ENCODE measurements around the gene MAP3K20.
"Not testable (repeated sequence)": the region's sequence is repeated elsewhere in the genome, so short reads cannot be mapped to it uniquely, and the experiment has no call there.

MAP3K20 gene

DNA sequence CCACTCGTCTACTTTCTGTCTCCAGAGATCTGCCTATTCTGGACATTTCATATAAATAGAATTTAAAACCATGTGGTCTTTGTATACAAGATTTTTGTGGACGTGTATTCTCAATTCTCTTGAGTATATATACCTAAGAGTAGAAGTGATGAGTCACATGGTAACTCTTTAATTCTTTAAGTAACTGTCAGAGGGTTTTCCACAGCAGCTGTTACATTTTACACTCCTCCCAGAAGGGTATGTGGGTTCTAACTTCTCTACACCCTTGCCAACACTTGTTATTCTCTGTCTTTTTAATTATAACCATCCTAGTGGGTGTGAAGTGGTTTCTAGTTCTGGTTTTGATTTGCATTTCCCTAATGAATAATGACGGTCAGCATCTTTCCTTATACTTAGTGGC is 70.9 kb downstream of the MAP3K20 start:
- H3K4me3 ChIP-seq (ENCODE audit: low read length) = no peak overlapping the region
- no peak for DNase-seq (ENCODE audit: low read depth, low spot score)

DNA sequence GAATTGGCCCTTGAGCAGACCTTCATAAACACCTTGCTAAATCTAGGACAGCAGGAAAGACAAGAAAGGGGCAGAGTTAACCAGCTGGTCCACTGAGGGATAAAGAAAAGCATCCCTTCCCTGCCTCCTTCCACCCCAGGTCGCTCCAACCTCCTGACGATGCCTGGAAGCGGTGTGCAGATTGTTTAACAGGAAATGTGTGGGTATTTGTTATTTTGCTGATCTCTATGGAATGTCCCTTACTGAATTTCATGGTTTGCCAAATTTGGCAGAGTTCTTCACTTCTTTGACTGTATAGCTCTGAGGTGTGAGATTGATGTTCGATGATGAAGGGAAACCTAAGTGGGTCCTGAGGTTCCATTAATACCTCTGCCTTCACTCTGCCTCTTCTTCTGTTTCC is 72.9 kb downstream of the MAP3K20 start:
- H3K4me3 ChIP-seq (ENCODE audit: low read length) = no peak overlapping the region
- DNase-seq (ENCODE audit: low read depth, low spot score) = no peak

DNA sequence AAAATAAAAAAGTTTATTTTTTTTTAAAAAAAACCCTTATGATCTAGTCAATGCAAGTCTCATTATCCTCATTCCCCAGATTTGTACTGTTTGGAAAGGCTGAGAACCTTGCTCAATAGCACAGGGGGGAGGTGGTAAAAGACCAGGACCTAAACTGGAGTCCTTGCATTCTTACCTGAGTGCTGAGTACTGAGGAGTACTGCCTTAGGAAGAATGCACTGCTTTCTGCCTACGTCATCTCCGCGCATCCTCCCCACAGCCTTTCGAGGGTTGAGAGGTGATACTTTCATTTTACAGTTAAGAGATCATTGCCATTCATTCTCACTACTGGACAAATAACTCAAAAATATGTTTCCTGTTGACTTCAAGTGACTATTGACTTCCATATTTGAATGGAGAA is 73.8 kb downstream of the MAP3K20 start:
- DNase-seq (ENCODE audit: low read depth, low spot score) = no peak
- no peak overlapping the region for H3K4me3 ChIP-seq (ENCODE audit: low read length)

GRCh38 chr2:173150087-173150486 is 74.4 kb downstream of the MAP3K20 start:
- no peak for DNase-seq (ENCODE audit: low read depth, low spot score)
- no peak overlapping the region for H3K4me3 ChIP-seq (ENCODE audit: low read length)

- DNase-seq (ENCODE audit: low read depth, low spot score) = no peak
- H3K4me3 ChIP-seq (ENCODE audit: low read length) = no peak overlapping the region
Observed at GRCh38 chr2:173150963-173151362, 75.3 kb downstream of the MAP3K20 start.

GRCh38 chr2:173151671-173152401 is 76.2 kb downstream of the MAP3K20 start:
- no peak overlapping the region for H3K4me3 ChIP-seq (ENCODE audit: low read length)
- DNase-seq (ENCODE audit: low read depth, low spot score) = no peak

DNA sequence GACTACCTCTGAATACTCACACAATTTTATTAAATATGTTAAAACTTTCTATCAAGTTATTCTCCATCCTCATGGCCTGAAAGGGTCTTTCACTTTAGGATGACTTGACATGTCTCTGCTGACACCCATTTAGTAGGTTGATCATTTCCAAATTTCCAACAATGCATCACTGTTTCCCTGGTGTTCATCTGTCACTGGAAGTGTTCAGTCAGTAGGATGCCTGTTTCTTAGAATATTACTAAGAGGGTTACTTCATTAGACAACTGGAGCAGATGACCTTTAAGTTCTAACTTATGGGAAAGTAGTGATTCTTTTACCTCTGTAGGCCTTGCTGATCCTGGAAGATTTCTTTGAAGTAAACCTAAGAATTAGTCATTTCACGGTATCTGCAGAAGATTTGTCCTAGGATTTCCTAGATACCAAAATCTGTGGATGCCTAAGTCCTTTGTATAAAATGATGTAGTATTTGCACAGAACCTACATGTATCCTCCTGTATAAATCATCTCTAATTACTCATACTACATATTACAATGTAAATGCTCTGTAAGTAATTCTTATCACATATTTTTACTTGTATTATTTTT is 77.7 kb downstream of the MAP3K20 start:
- no peak for DNase-seq (ENCODE audit: low read depth, low spot score)
- no peak overlapping the region for H3K4me3 ChIP-seq (ENCODE audit: low read length)

GRCh38 chr2:173157676-173158293 is 82.1 kb downstream of the MAP3K20 start:
- no peak for DNase-seq (ENCODE audit: low read depth, low spot score)

GRCh38 chr2:173159791-173160463 is 84.3 kb downstream of the MAP3K20 start:
- no peak overlapping the region for H3K4me3 ChIP-seq (ENCODE audit: low read length)
- no peak for DNase-seq (ENCODE audit: low read depth, low spot score)

More at GRCh38 chr2:173157676-173158293, 82.1 kb downstream of the MAP3K20 start:
- no peak overlapping the region for H3K4me3 ChIP-seq (ENCODE audit: low read length)

DNA sequence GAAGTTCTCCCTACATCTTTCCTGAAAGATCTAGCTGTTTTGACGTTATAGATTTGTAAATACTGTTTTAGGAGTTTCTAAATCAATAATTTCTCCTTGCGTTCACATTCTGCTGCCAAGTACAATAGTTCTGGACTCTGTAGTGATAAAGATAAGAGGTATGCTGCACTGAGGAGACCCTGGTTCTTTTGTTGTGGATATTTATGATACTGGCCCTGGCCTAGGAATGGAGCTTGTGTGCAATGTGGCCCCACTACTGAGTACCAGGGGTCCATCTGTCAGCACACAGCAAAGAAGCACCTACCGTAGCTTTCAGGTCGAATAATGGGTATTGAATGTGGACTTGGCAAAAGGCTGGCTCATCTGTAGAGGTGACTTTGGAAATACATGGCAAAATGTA is 85.0 kb downstream of the MAP3K20 start:
- no peak overlapping the region for H3K4me3 ChIP-seq (ENCODE audit: low read length)
- DNase-seq (ENCODE audit: low read depth, low spot score) = no peak

GRCh38 chr2:173161040-173161439 is 85.4 kb downstream of the MAP3K20 start:
- DNase-seq (ENCODE audit: low read depth, low spot score) = no peak
- H3K4me3 ChIP-seq (ENCODE audit: low read length) = no peak overlapping the region

DNA sequence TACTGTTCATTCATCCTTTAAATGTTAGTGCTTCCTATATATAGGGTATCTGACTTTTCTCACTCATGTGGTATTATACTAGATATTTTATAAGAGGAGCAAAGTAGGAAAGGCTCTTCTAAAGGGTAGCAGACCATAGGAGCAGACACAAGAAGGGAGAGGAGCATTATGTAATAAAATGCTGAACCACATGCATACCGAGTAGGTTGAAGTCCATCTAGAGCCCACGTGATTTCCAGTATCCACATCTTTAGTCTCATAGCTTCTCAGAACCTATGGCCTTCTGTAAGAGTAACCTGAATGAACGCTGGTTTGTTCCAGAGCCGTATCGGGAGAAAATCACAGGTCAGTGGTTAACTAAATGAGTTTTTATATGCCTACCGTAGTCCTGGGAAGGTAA is 85.9 kb downstream of the MAP3K20 start:
- no peak for DNase-seq (ENCODE audit: low read depth, low spot score)
- no peak overlapping the region for H3K4me3 ChIP-seq (ENCODE audit: low read length)

DNA sequence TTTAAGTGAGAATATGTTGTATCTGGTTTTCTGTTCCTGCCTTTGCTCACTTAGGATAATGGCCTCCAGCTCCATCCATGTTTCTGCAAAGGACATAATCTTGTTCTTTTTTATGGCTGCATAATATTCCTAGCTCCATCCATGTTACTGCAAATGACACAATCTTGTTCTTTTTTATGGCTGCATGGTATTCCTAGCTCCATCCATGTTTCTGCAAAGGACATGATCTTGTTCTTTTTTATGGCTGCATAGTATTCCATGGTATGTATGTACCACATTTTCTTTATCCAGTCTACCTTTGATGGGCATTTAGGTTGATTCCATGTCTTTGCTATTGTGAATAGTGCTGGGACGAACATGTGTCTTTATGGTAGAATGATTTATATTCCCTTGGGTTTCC is 87.7 kb downstream of the MAP3K20 start:
- DNase-seq (ENCODE audit: low read depth, low spot score); H3K4me3 ChIP-seq (ENCODE audit: low read length): not testable (repeated sequence)

GRCh38 chr2:173164396-173164795 is 88.8 kb downstream of the MAP3K20 start:
- DNase-seq (ENCODE audit: low read depth, low spot score) = no peak
- no peak overlapping the region for H3K4me3 ChIP-seq (ENCODE audit: low read length)

DNA sequence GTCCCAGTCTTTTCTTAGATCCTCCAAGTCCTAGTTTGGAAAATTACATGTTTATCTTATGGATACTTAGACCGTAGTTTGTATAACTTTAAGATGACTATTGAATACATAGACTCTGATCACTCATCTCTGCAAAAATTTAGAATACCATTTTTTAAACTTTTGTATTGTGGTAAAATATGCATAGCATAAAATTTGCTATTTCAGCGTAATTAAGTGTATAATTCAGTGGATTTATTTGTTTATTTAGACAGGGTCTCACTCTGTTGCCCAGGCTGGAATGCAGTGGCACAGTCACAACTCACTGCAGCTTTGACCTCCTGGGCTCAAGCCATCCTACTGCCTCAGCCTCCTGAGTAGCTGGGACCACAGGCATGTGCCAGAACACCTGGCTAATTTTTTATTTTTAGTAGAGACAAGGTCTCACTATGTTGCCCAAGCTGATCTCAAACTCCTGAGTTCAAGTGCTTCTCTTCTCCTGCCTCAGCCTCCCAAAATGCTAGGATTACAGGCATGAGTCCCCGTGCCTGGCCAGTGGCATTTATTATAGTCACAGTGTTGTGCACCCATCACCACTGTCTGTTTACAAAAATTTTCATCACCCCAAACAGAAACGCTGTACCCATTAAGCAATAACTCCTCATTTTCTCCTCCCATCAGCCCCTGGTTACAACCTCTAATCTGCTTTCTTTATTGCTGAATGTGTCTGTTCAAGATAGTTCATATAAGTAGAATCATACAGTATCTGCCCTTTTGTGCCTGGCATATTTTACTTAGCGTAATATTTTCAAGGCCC is 90.0 kb downstream of the MAP3K20 start:
- no peak overlapping the region for H3K4me3 ChIP-seq (ENCODE audit: low read length)
- no peak for DNase-seq (ENCODE audit: low read depth, low spot score)

DNA sequence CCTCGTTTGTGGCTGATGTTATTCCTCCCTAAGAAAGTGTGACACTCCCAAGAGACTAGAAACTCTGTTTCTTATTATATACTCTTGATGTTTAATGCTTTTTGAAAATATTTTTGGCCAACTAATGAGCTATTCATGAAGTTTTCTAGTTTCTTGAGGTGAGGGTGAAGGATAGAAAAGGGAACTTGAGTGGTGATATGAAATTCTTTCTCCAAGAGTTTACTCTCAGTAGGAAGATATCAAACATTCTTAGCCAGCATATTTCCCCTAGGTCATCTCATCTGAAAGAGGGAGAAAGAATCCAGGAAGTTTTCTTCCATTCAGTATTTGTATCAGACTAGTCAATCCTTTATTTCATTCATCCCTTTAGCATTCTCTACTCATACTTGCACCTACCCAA is 95.7 kb downstream of the MAP3K20 start:
- H3K4me3 ChIP-seq (ENCODE audit: low read length) = no peak overlapping the region
- DNase-seq (ENCODE audit: low read depth, low spot score) = no peak

DNA sequence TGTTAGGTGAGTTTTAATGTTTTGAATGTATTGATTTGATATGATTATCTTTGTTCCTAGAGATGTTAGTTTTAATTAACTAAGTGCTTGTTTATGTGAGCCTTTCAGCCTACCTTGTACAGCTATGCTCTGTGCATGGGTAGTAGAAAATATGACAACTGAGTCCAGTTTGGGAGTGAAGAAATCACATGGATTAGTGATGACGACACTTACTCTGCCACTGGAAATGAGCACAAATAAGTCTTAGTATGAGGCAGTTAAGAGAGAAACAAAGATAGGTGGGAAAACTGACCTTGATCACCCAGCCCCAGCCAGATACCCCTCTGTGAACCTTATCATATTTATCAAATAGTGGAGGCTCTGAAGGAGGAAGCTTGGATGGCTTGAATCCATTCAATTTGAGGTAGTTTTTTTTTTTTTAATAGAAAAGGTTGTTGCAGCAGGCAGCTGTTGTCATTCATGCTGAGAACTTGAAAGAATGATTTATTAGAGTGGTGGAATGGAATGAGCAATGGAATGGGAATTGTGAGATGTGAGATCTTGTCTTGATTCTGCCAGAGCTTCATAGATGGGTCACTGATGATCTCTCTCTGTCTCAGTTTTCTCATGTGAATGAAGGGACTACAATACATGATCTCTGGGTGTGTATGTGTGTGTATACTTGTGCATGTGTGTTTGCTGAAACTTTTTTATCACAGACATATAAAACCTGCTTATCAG is 96.4 kb downstream of the MAP3K20 start:
- no peak overlapping the region for H3K4me3 ChIP-seq (ENCODE audit: low read length)
- no peak for DNase-seq (ENCODE audit: low read depth, low spot score)

DNA sequence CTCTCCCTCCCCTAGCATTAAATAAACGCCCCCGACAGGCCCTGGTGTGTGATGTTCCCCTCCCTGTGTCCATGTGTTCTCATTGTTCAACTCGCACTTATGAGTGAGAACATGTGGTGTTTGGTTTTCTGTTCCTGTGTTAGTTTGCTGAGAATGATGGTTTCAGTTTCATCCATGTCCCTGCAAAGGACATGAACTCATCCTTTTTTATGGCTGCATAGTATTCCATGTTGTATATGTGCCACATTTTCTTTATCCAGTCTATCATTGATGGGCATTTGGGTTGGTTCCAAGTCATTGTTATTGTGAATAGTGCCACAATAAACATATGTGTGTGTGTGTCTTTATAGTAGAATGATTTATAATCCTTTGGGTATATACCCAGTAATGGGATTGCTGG is 98.7 kb downstream of the MAP3K20 start:
- DNase-seq (ENCODE audit: low read depth, low spot score); H3K4me3 ChIP-seq (ENCODE audit: low read length): not testable (repeated sequence)

GRCh38 chr2:173175222-173175621 is 99.6 kb downstream of the MAP3K20 start:
- no peak overlapping the region for H3K4me3 ChIP-seq (ENCODE audit: low read length)
- DNase-seq (ENCODE audit: low read depth, low spot score) = no peak

All from Jurkat, Clone E6-1 (cell line).